Stimulated activated CD8-positive, alpha-beta memory T cell treated with anti-CD3 and anti-CD28 coated beads, Interleukin-4, amount 100 ng/mL, for 1 hour (primary cell): ENCODE data around the gene BMP6.

ENCODE experiments used
- DNase-seq, 2 donors: peaks; one replicate each; pipeline ENCODE4 v3.0.0-alpha.2; 2020; ENCODE audit warnings: low read depth in 2 of 2, low spot score in 1 of 2

BMP6 gene

GRCh38 chr6:7719364-7719850 is 6.5 kb upstream of the BMP6 start:
- DNase-seq: no peak

DNA sequence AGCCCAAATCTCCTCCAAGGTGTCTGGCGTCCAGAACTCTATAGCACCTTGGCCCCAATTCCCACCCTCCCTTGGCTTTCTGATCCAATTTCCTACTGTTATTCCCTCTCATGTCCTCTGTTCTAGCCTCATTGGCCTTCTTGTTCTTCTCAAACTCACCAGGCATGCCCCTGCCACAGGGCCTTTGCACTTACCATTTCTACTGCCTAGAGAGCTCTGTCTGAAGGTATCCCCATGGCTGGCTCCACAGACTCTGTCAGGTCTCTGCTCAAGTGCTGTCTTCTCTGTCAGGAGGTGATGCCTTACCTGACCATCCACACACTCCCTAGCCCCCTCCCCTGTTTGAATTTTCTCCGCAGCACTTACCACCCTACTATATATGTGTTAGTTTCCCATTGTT is 5.6 kb upstream of the BMP6 start:
- DNase-seq: no peak

DNA sequence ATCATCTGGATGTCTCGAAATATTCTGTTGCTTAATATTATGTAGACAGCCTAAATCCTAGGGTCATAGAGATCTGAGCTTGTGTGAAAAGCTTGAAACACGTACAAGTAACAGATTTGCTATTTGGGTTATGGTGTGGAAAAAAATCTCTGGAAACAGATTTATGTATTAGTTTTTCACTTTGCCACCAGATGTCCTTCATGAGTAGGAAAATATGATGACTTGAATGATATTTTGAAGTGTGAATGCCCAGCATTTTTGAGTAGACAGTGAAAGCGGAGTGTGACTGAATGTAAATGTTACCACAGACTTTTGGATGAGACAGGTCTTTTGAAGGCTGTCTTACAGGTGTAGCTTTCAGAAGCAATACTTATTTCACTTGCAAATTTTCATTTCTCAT is 4.2 kb upstream of the BMP6 start:
- DNase-seq: no peak

DNA sequence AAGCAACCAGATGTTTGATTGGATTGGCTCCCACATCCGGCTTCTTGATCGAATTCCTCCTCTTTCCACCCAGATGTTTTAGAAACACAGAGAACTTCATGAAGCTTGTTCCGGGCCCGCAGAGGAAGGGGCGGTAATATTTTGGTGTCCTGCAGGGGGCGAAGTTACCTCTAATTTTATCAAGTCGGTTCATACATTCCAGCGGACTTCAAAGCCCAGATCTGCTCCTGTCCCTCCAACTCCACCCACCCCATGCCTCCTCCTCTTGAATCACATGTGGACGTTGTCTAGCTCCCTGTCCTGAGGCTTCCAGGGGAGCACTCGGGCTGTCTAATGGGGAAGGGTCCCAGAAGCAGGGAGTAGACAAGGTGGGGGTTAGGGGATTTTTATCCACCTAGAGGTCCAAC is 2.9 kb upstream of the BMP6 start:
- DNase-seq: peak in 1 of 2 donors; percentile 9

DNA sequence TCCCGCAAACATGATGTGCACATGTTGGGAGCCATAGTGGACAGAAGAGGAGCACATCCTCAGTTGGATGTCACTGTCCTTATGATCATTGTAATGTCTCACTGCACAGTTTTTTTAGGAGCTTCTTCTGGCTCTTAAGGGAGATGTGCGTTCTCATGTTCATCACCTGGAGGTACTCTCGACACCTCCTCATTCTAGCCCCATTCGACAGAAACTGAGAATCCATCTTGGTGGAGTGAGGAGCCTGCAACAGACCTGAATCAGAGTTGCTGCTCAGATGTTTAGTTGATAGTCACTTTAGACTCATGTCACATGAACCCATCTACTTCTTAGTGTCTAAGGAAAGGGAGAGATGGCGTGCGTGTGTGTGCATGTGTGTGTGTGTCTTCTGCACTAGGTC is 2.3 kb upstream of the BMP6 start:
- DNase-seq: no peak

DNA sequence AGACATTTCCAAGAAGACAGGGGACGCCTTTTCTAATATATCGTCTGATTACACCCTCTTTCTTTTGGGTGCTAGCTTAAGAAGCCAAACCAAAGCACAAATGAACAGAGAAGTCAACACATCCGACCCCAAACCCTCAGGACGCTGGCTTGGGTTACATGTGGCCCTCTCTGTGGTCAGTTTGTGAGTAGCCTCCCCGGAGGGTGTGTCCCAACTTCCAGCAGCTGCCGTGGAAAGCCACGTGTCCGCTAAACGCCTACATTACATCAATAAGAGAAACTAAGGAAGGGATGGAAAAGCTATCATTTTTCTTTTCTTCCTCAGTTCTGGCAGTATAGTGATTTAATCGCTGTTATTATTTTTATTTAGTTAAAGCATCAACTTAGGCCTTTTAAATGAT is 487 bp upstream of the BMP6 start:
- no peak for DNase-seq

- DNase-seq: no peak
These were observed 652 bp downstream of the BMP6 start for GRCh38 chr6:7726416-7727085.

DNA sequence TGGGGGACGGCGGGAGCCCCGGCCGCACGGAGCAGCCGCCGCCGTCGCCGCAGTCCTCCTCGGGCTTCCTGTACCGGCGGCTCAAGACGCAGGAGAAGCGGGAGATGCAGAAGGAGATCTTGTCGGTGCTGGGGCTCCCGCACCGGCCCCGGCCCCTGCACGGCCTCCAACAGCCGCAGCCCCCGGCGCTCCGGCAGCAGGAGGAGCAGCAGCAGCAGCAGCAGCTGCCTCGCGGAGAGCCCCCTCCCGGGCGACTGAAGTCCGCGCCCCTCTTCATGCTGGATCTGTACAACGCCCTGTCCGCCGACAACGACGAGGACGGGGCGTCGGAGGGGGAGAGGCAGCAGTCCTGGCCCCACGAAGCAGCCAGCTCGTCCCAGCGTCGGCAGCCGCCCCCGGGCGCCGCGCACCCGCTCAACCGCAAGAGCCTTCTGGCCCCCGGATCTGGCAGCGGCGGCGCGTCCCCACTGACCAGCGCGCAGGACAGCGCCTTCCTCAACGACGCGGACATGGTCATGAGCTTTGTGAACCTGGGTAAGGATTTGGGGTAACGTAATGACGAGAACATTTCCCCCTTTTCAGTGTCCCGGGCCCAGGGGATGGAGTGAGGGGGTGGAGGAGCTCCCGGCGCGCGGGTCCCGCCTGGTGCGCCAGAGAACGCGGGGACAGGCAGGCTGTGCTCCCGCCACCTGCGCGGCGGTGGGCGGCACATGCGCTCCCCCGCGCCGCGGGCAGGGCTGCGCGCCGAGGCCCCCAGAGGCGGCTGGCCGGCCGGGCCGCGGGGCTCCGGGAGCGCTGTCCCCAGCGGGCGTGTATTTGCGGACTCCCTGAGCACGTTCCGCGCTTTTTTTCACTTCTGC is 1.4 kb downstream of the BMP6 start:
- DNase-seq: no peak

- no peak for DNase-seq
These were observed 2.3 kb downstream of the BMP6 start for GRCh38 chr6:7727946-7728854.

DNA sequence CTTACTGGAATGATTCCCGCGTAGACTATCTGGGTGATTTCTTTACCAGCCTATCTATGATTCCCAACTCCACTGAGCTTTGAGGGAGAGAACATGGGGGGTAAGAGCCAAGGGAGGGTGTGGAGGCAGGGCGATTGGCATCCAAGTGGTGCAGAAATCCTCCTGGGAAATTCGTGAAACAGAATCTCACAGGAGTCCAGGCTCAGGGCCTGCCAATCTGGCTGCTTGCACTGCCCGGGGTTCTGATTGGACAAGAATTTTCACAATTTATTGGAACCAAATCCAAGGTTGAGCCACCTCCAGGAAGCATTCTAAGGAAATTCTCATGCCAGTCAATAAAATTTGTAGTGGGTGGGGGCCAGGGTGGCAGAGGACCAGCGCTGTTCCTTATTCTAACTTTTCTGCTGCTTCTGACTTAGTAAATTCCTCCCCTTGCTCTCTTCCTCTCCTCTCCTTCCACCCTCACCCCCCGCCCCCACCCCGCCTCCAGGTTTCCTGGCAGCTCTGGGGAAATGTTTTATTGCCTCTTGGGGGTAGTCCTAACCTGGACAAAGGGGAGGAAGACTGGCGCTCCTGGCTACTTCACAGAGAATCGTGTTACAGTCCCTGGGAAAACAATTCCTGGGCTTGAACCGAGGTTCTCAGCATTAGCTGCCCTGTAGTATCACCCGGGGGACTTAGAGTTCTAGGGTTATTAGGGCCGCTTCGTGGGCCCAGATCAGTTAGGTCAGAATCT is 3.1 kb downstream of the BMP6 start:
- DNase-seq: no peak

DNA sequence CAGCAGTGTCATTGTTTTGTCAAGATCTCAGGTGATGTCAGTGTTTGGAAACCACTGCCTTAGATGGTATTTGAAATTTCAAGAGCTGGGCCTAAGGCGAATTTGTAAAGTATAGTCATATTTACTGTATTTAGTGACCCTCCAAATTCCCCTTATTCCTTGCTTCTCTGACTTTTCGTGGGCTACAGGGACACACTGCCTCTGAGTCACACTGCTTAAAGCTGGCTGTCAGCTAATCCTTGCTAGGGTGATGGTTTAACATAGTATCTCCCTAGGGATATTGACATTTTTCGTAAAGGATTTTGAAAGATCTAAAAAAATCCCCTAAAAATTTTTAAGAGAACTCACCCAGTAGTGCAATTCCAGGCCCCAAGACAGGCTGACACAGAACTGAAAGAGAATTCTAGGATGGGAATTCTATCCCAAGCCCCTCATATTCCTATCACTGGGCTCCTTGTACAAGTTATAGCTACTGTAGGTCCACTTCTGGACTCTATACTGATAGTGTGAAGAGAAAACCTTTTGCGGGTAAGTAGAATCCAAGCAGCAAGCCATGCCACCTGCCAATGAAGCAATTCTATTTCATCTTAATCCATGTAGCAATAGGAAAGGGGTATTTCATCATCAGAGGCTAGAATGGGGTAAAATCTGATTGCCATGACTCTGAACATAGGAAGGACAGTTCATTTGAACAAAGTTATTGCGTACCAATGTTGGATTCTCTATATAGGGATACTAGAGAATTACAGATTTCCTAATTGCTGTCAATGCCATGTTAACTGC is 4.3 kb downstream of the BMP6 start:
- DNase-seq: no peak

GRCh38 chr6:7730784-7731227 is 4.9 kb downstream of the BMP6 start:
- DNase-seq: no peak

GRCh38 chr6:7731294-7731693 is 5.4 kb downstream of the BMP6 start:
- no peak for DNase-seq

GRCh38 chr6:7732228-7732627 is 6.3 kb downstream of the BMP6 start:
- DNase-seq: no peak

GRCh38 chr6:7734707-7735383 is 8.9 kb downstream of the BMP6 start:
- DNase-seq: no peak

GRCh38 chr6:7737106-7737505 is 11.2 kb downstream of the BMP6 start:
- no peak for DNase-seq

GRCh38 chr6:7737867-7738266 is 12.0 kb downstream of the BMP6 start:
- no peak for DNase-seq

DNA sequence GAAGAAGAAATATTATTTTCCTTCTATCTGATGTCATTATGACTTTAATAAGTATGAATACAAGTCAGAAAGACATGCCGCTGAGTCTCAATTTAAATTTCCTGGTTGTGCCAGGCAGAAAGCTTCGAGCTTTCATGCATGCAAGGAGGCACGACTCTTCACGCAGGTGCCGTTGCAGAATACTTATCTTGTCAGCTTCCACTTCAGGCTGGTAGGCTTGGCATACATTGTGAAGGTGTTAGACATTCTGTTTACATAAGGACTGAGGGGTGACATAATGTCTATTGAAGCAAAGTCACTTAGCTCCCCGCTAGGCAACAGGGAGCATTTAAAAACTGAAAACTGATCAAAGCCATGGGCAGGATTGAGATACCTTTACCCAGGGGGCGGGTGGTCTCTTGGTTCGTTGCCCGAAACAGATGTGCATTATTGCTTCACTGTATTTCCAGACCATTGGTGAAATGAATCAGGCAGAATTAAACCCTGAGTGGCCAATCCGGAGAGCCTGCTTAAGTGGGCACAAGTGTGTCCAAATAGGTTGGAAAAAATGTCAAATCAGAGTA is 16.4 kb downstream of the BMP6 start:
- DNase-seq: no peak

- DNase-seq: no peak
These were observed 20.0 kb downstream of the BMP6 start for GRCh38 chr6:7745942-7746341.
